DND-41 (cell line): ENCODE data around the gene RXRB.

ENCODE experiments used
- ATAC-seq: fragments of 200-7000 bp; cut with Tn5 transposase; 3 replicates; pipeline ENCODE4 v1.9.1; 2021; ENCODE audit warnings: low read depth; ENCODE audit not compliant: insufficient read depth
- DNase-seq: peaks from one replicate; pipeline ENCODE4 v3.0.0-alpha.2; 2020
- H2AFZ ChIP-seq: 2 replicates; pipeline ENCODE4 v1.6.0; 2012; ENCODE audit warnings: low read depth, low read length
- H3K27ac ChIP-seq: 2 replicates; pipeline ENCODE4 v1.5.1; 2012; ENCODE audit warnings: low read length, inconsistent platforms
- H3K27me3 ChIP-seq: fragments of 200-600 bp; sonication (generic); 2 replicates; pipeline ENCODE4 v1.6.0; 2012; ENCODE audit warnings: low read length, mild to moderate bottlenecking, inconsistent platforms; ENCODE audit not compliant: insufficient read depth, poor library complexity
- H3K36me3 ChIP-seq: 2 replicates; pipeline ENCODE4 v1.5.1; 2012; ENCODE audit warnings: low read length, inconsistent platforms; ENCODE audit not compliant: insufficient read depth
- H3K4me1 ChIP-seq: 2 replicates; pipeline ENCODE4 v1.5.1; 2012; ENCODE audit warnings: mild to moderate bottlenecking, low read length; ENCODE audit not compliant: insufficient read depth
- H3K4me2 ChIP-seq: 2 replicates; pipeline ENCODE4 v1.6.0; 2012; ENCODE audit warnings: mild to moderate bottlenecking, moderate library complexity, low read length, inconsistent platforms; ENCODE audit not compliant: insufficient read depth
- H3K4me3 ChIP-seq, 2 experiments: fragments of 200-600 bp in 1 of 2; shearing (Covaris generic) in 1 of 2; 2 replicates each; pipeline ENCODE4 v1.5.1; 2012 to 2016; ENCODE audit warnings: inconsistent platforms in 2 of 2, low read length in 2 of 2, mild to moderate bottlenecking in 2 of 2, low read depth in 1 of 2, moderate library complexity in 1 of 2
- H3K79me2 ChIP-seq: 2 replicates; pipeline ENCODE4 v1.6.0; 2012; ENCODE audit warnings: low read length, inconsistent platforms; ENCODE audit not compliant: insufficient read depth
- H3K9ac ChIP-seq: 2 replicates; pipeline ENCODE4 v1.6.0; 2012; ENCODE audit warnings: low read depth, mild to moderate bottlenecking, inconsistent platforms, low read length, moderate library complexity
- H3K9me3 ChIP-seq: 2 replicates; pipeline ENCODE4 v1.5.1; 2012; ENCODE audit warnings: low read length, moderate library complexity, mild to moderate bottlenecking, inconsistent platforms; ENCODE audit not compliant: insufficient read depth, severe bottlenecking
- H4K20me1 ChIP-seq: 2 replicates; pipeline ENCODE4 v1.6.0; 2012; ENCODE audit warnings: low read length; ENCODE audit not compliant: insufficient read depth
- EZH2 ChIP-seq: IDR thresholded peaks from 3 replicates; pipeline ENCODE4 v1.6.1; 2012; ENCODE audit warnings: borderline replicate concordance, low read depth, mild to moderate bottlenecking, moderate library complexity, low read length, inconsistent platforms; ENCODE audit not compliant: severe bottlenecking
- TF ChIP-seq, protein P1 (sequence below): IDR thresholded peaks from 2 replicates; pipeline ENCODE4 v1.5.1; 2012; ENCODE audit warnings: borderline replicate concordance, low read length, moderate library complexity, mild to moderate bottlenecking; ENCODE audit not compliant: poor library complexity, severe bottlenecking; ENCODE audit errors: extremely low read depth

RXRB gene

GRCh38 chr6:33204415-33205190 is 4.1 kb upstream of the RXRB start, which contains the start of gene HSD17B8:
HSD17B8 (plus strand) TSS chr6:33204655; CDS start chr6:33204669, 14 bp downstream.
- peaks cover 33% of the 10 kb centered on the region for H3K36me3 ChIP-seq
- H4K20me1 ChIP-seq = peaks cover 7% of the 10 kb centered on the region
- peak within 1 kb of the TSS; percentile 59 for H3K27ac ChIP-seq
- no peaks in the 10 kb centered on the region for H3K27me3 ChIP-seq
- peaks cover 46% of the 10 kb centered on the region for H3K79me2 ChIP-seq
- DNase-seq = peak; percentile 90
- H3K4me1 ChIP-seq = peaks cover 62% of the 10 kb centered on the region
- no peaks in the 10 kb centered on the region for H3K9me3 ChIP-seq
- TF ChIP-seq, protein P1, sequence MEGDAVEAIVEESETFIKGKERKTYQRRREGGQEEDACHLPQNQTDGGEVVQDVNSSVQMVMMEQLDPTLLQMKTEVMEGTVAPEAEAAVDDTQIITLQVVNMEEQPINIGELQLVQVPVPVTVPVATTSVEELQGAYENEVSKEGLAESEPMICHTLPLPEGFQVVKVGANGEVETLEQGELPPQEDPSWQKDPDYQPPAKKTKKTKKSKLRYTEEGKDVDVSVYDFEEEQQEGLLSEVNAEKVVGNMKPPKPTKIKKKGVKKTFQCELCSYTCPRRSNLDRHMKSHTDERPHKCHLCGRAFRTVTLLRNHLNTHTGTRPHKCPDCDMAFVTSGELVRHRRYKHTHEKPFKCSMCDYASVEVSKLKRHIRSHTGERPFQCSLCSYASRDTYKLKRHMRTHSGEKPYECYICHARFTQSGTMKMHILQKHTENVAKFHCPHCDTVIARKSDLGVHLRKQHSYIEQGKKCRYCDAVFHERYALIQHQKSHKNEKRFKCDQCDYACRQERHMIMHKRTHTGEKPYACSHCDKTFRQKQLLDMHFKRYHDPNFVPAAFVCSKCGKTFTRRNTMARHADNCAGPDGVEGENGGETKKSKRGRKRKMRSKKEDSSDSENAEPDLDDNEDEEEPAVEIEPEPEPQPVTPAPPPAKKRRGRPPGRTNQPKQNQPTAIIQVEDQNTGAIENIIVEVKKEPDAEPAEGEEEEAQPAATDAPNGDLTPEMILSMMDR = no peak
- no peak for TF ChIP-seq EZH2
- peak within 1 kb of the TSS; percentile 61 for H3K9ac ChIP-seq
- H3K4me2 ChIP-seq = peak within 1 kb of the TSS; percentile 66
- peak; percentile 67 for ATAC-seq
- H3K4me3 ChIP-seq = peak within 1 kb of the TSS; percentile 16 to 60; a peak in 3 of 4 replicates
- H2AFZ ChIP-seq = peak within 1 kb of the TSS; percentile 64

DNA sequence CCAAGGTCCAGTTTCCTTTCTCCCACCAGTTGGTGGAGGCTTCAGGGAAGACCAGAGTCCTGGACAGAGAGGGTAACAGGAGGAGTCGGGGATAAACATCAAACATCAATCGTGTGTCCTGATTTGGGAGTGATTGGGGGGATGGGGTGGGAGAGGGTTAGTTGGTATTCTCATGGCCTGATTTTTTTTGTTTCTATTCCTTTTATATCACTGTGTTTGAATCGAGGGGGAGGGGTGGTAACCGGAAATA is 3.6 kb upstream of the RXRB start:
- peak overlapping the region; percentile 66 for H3K4me2 ChIP-seq
- H3K27ac ChIP-seq = peak overlapping the region; percentile 39; the same call in 1 of the 2 replicates
- peaks cover 62% of the 10 kb centered on the region for H3K4me1 ChIP-seq
- H3K9me3 ChIP-seq = no peaks in the 10 kb centered on the region
- DNase-seq = no peak
- TF ChIP-seq, protein P1 = no peak
- TF ChIP-seq EZH2 = no peak
- ATAC-seq = no peak
- peaks cover 49% of the 10 kb centered on the region for H3K79me2 ChIP-seq
- peaks cover 30% of the 10 kb centered on the region for H3K36me3 ChIP-seq
- peak overlapping the region; percentile 61; the same call in 1 of the 2 replicates for H3K9ac ChIP-seq
- no peaks in the 10 kb centered on the region for H3K27me3 ChIP-seq
- peak overlapping the region in 1 of 2 experiments; percentile 60; a peak in 2 of 4 replicates for H3K4me3 ChIP-seq
- H2AFZ ChIP-seq = no peak overlapping the region
- peaks cover 8% of the 10 kb centered on the region for H4K20me1 ChIP-seq

DNA sequence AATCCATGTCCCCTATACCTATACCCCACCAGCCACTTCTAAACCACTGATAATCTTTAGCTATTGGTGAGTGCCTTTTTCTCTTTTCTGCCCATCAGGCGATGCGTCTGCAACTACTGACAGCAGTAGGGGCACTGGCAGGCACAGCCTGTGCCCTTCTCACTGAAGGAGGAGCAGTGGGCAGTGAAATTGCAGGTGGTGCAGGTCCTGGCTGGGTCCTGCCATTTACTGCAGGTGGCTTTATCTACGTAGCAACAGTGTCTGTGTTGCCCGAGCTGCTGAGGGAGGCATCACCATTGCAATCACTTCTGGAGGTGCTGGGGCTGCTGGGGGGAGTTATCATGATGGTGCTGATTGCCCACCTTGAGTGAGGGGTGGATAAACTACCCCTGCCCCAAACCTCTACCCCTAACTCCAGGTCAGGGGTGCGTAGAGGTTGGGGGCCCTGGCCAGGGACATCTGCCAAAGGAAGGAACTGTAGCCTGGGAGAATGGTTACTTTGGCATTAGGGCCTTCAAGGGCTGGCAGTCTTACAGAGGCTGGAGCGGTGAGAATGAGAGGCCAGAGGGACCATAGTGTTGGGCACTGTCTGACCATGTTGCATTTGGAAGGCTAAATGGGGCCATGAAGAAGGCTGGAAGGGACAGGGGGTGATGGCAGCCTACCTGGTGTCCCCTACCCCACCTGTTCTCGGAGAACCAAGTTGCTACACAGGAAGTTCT is 3.1 kb upstream of the RXRB start:
- Histone ChIP-seq H3K9me3 (no peaks in the 10 kb centered on the region), H4K20me1 (peaks cover 8% of the 10 kb centered on the region), H3K36me3 (peaks cover 30% of the 10 kb centered on the region), H3K9ac (peak overlapping the region; percentile 61; the same call in 1 of the 2 replicates), H3K4me1 (peaks cover 62% of the 10 kb centered on the region), H3K27ac (peak overlapping the region; percentile 39; the same call in 1 of the 2 replicates), H2AFZ (no peak overlapping the region), H3K4me2 (peak overlapping the region; percentile 66), H3K79me2 (peaks cover 50% of the 10 kb centered on the region), H3K27me3 (no peaks in the 10 kb centered on the region), H3K4me3 (peak overlapping the region in 1 of 2 experiments; percentile 60; a peak in 2 of 4 replicates)
- ATAC-seq (no peak), DNase-seq (no peak)
- no peak for TF ChIP-seq EZH2
- TF ChIP-seq, protein P1 = no peak
